ENCODE data around the gene LAMA5.

Gene LAMA5

GRCh38 chr20:62358171-62359042 lies 8.7 kb downstream of the LAMA5 start:
- DNase-seq, result no peak

DNA sequence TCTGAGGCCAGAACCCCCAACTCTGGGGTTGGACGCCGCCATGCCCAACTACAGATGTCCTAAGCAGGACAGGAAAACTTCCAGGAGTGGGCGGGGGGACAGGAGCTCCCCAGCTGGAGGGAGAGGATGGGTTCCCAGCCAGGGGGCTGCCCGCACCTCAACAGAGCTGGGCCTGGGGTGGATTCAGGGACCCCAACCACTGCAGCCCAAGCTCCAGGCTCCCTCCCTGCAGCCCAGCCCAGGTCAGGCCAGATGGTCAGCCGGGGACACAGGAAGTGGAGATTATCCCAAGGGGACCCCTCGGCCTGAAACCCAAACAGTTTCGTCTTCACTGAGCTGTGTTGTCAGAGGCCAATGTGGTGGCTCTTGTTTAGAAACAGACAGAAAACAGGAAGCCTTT lies 9.4 kb downstream of the LAMA5 start:
- DNase-seq, result no peak

- peak; percentile 45 for DNase-seq
Observed at GRCh38 chr20:62357187-62357667, 9.9 kb downstream of the LAMA5 start.

DNA sequence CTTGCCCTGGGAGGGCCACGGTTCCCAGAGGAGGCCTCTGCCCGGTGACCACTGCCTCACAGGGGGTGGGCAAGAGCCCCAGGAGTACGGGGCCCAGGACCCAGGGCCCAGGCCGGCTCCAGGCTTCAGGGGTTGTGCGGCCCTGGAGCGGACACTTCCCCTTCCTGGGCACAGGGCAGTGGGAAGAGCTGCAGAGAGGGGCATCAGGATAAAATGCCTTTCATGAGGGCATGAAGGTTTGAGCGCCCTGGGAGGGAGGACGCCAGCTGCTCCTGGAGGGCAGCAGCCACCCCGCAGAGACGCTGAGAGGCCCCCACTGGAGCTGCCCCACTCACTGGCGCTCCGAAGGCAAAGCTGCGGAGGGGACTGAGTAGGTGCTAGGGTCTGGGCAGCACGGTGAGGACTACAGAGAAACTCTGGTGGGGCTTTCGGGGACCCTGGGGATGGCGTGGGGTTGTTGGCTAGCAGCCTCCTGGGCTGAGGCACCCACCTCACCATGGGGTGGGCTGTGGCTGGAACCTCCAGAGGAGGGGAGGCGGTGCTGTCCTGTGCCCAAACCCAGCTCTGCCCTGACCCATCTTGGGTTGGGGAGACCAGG lies 10.4 kb downstream of the LAMA5 start:
- DNase-seq, result no peak

GRCh38 chr20:62355878-62356588 lies 11.1 kb downstream of the LAMA5 start:
- DNase-seq, result no peak

GRCh38 chr20:62355516-62355877 lies 11.6 kb downstream of the LAMA5 start:
- peak; percentile 29 for DNase-seq

DNA sequence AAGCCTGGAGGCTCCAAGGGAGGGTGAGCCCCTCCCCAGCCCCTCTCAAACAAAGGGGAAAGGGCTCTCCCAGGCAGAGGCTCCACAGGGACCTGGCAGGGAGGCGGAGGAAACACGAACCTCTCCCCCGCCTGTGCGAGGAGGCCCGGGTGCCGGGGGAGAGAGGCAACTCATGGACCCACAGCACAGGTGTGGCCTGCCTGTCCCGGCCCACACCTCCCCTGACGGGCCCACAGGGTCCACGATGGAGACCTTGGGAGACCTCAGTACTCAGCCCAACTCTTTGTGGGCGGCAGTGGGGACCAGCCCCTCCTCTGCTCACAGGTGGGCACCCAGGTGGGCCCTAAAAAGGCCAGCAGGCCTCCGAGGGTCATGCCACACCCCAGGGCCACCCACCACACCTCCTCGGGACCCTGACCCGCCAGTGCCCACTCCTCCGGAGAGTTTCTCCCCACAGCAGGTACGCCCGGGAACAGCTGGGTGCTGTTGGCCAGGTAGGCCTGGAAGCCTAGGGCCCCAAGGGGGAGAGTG lies 12.2 kb downstream of the LAMA5 start:
- no peak for DNase-seq

DNA sequence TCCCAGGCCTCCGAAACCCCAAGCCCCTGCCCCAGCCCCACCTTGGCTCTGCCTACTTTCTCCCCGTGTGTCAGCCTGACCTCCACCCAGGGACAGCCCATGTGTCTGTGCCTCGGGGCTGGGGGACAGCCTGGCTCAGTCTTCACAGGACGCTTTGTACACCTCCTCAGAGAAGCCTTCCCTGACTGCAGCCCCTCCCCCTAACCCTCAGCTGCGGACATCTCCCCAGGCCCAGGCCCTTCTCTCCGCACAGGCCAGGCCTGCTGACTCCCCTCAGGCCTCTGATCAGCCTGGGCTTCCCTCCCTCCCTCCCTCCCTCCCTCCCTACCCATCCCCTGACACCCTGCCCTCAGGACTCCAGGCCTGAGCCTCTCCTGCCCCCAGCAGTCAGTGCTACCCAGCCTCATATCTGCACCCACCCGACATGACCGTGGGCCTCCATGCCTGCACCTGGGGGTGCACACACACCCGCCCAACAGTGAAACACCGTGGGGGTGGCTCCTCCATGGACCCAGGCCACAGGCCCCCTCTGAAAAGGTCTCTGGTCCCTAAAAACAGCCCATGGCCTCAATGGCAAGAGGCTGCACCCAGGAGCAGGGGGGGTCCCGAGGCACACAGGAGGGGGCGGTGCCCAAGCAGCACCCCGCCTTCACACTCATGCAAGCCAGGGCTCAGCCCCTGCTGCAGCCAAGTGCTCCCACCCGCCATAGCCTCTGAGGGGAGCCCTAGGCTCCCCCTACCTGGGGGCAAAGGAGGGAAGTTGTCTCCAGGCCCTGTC lies 12.9 kb downstream of the LAMA5 start:
- DNase-seq, result no peak

- no peak for DNase-seq
Observed at GRCh38 chr20:62353289-62354030, 13.7 kb downstream of the LAMA5 start.

- DNase-seq, result no peak
Observed at GRCh38 chr20:62352402-62353288, 14.5 kb downstream of the LAMA5 start.

DNA sequence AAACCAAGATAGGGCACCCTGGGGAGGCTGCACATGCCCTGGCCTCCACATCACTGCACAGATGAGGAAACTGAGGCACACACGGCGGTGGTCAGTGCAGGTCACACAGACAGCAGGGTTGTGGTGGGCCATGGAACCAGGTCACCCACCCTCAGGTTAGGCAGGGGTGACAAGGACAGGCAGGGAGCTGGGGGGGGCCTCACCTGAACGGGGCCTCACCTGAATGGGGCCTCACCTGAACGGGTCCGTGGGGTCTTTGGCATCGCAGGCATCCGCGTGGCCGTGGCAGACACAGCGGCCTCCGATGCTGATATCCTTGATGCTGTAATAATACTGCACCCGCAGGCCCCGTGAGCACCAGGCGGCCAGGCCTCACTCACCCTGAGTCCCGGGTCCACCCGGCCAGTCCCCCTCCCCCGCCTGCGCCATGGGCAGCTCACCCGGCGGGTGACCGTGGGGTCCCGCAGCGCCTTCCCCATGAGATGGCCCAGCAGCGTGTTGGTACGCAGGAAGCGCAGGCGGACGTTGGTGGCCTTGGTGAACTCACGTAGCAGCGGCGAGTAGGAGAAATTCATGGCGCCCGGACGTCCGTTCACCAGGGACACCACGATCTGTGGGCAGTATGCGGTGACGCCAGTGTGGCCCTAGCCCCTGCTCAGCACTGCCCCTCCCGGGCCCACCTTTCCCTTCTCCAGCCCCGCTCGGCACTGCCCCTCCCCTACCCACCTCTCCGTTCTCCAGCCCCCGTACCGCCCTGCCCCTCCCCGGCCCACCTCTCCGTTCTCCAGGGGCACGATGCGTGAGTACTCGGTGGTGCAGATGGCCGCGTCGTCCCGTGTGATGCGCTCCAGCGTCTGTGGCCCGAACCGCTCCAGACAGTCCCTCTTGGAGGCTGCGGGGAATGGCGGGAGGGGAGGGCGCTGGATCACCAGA lies 15.4 kb downstream of the LAMA5 start:
- DNase-seq, result no peak

DNA sequence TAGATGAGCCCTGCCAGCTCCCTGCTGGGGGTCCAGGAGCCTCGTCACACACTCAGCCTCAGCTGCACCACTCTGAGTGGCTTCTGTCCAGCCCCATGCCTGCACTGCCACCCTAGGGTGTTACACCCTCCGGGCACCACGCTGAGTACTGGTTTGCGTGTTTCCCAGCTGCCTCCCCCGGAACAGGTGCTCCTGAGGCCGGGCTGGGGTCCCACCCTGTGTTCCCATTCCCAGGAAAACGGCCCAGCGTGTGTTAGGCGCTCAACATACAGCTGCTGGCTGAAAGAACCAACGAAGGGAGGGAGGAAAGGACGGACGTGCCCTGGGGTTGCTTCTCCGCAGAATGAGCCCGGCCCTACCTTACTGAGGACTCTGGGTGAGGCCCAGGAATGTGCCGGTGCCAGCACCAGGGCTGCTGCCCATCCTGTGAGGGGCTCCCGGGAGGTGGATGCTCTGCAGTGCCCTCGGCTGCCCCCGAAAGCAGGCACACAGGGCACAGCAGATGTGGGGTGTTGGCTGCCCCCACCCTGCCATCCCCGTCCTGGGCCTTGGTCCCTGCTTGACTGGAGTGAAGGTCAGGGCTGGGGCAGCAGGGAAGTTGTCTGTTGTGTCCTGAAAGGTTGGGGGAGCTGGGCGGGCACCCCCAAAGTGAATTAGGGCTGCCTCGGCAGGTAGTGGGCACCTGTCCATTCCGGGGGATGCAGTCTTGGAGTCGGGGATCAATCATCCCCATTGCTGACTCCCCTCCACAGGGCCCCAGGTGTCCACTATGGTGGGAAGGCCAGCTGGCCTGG lies 16.3 kb downstream of the LAMA5 start:
- no peak for DNase-seq

GRCh38 chr20:62350098-62350628 lies 16.9 kb downstream of the LAMA5 start:
- DNase-seq, result no peak

- no peak for DNase-seq
Observed at GRCh38 chr20:62349556-62350097, 17.5 kb downstream of the LAMA5 start.

DNA sequence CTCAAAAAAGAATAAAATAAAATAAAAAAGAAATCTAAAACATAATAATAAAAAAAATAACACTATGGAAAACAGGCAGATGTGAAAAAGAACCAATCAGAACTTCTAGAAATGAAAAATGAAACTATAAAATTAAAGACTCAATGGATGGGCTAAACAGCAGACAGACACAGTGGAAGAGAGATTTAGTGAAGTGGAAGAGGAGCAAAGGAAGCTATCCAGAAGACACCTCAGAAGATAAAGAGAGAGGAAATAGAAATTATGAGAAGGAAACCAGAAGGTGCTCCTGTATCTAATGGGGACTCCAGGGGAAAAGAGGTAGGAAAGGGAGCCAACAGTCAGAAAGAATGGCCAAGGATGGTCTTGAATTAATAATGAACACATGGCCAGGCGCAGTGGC lies 18.5 kb downstream of the LAMA5 start:
- no peak for DNase-seq

DNA sequence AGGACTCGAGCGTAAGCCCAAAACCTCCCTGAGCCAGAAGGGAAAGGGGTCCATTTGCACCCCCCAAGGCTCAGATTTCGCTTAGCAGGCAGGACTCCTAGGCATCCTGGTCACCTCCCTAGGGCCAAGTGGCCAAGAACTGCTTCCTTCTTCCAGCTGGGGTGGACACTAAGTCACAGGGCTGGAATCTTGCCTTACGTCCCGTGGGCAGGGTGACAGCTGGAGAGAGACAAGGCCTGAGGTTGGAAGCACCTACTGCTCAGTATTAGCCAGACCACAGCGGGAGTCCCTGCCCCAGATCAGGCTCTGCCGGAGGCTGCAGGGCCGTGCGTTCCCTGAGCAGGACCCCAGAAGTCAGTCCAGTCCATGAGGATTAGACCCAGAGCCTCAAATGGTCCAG lies 19.7 kb downstream of the LAMA5 start:
- DNase-seq, result no peak

DNA sequence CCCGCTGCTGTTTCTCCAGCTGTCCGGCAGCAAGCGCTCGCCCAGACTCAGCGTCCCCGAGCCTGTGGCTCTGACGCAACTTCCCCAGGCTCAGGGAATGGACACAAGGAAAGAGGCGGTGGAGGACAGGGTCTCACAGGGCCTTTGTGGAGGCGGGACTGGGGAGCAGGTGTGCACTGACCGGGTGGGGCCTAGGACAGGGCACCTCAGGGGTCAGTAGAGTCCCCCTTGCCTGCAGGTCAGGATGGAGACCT lies 20.0 kb downstream of the LAMA5 start:
- no peak for DNase-seq

- DNase-seq, result no peak
Observed at GRCh38 chr20:62346398-62347150, 20.5 kb downstream of the LAMA5 start.
